Right lobe of liver (tissue), 4 donors: Measurements from ENCODE around the gene FFAR3.

Experiments
- POLR2A ChIP-seq: fragments of 450-650 bp; IDR thresholded peaks from one replicate; pipeline ENCODE4 v1.6.1; 2017; ENCODE audit warnings: antibody characterized with exemption, mild to moderate bottlenecking
- TF ChIP-seq, protein P1 (sequence below), 4 donors: fragments of 200-600 bp in 3 of 4; fragments of 450-650 bp in 1 of 4; IDR thresholded peaks; one replicate each; pipeline versions ENCODE4 v1.5.1 to v1.8.0; 2016 to 2022; ENCODE audit warnings: antibody characterized with exemption in 4 of 4, mild to moderate bottlenecking in 2 of 4
- donor health status: DM: no; HTN: no; CAD: no.
- donor health status: DM: no; HTN: no; CAD: no.
- donor health status: DM: no; HTN: yes; CAD: no.

DNA sequence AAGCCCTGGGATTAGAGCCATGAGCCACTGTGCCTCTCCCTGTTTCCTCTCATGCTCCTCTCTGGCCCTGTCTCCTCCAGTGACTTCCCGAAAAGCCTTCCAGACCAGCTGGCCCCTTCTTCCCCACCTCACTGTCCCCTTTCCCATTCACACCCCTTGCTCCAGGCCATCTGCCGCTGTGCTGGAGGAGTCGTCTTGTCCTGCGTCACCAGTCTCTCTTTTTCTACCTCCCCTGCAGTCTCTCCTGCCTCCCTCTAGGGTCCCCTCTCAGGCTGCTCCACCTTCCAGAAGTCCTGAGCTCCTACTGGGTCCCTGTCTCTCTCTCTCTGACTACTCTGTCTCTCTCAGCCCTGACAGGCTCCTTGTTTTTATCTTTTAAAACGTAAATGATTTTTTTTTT is 15.8 kb upstream of the FFAR3 start:
- TF ChIP-seq, protein P1, sequence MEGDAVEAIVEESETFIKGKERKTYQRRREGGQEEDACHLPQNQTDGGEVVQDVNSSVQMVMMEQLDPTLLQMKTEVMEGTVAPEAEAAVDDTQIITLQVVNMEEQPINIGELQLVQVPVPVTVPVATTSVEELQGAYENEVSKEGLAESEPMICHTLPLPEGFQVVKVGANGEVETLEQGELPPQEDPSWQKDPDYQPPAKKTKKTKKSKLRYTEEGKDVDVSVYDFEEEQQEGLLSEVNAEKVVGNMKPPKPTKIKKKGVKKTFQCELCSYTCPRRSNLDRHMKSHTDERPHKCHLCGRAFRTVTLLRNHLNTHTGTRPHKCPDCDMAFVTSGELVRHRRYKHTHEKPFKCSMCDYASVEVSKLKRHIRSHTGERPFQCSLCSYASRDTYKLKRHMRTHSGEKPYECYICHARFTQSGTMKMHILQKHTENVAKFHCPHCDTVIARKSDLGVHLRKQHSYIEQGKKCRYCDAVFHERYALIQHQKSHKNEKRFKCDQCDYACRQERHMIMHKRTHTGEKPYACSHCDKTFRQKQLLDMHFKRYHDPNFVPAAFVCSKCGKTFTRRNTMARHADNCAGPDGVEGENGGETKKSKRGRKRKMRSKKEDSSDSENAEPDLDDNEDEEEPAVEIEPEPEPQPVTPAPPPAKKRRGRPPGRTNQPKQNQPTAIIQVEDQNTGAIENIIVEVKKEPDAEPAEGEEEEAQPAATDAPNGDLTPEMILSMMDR (IDR thresholded peaks at IDR 0.05) = no peak
- no peak for TF ChIP-seq POLR2A
